HG02973 (cell line): ENCODE results near the gene SLC6A9.
A peak's percentile ranks its signal among the peaks of the same experiment; 100 is the strongest.

Source experiments
- ATAC-seq: cut with Tn5 transposase; IDR thresholded peaks from one replicate; pipeline ENCODE4 v1.9.1; 2021; ENCODE audit warnings: moderate library complexity; ENCODE audit not compliant: unreplicated experiment

SLC6A9 gene

GRCh38 chr1:43971336-43971980 is 59.8 kb downstream of the SLC6A9 start:
- no peak for ATAC-seq

- ATAC-seq, result no peak
Measured at GRCh38 chr1:43970911-43971310, 60.4 kb downstream of the SLC6A9 start.

- ATAC-seq, result no peak
Measured at GRCh38 chr1:43970502-43970901, 60.8 kb downstream of the SLC6A9 start.

DNA sequence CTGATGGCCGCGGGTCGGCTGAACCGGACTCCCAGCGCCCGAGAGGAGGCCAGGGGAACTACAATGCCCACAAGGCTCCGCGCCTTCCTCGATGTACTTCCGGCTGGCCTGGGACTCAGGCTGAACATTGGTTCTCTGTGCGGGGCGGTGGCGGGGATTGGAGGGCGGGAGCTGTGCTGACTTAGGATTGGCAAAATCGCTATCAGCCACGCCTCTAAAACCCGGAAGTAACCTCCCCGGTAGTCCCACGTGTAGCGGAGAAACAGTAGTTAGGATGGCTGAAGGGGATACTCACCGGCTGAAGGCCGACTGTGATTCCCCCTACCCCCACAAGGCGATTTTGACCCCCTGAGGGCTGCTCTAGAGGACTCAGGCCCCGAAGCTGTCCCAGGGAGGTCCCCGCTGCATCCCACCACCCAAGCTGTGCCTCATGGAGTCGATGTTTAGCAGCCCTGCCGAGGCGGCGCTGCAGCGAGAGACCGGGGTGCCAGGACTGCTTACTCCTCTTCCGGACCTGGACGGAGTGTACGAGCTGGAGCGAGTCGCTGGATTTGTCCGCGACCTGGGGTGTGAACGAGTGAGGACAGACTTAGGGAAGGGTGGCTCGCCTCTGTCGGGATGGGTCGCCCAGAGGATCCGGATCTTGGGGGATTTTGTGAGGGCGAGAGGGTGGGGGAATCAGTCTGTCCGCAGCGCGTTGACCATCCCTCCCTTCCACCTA is 61.4 kb downstream of the SLC6A9 start, which contains the start of gene DPH2:
DPH2 (plus strand) TSS at position 265 of the 721 bp plus-strand sequence; CDS start at position 431, 166 bp downstream.
- ATAC-seq, result peak; percentile 68

- ATAC-seq, result no peak
Measured at GRCh38 chr1:43969416-43969745, 61.9 kb downstream of the SLC6A9 start.

GRCh38 chr1:43968348-43968948 is 62.8 kb downstream of the SLC6A9 start:
- ATAC-seq, result no peak

DNA sequence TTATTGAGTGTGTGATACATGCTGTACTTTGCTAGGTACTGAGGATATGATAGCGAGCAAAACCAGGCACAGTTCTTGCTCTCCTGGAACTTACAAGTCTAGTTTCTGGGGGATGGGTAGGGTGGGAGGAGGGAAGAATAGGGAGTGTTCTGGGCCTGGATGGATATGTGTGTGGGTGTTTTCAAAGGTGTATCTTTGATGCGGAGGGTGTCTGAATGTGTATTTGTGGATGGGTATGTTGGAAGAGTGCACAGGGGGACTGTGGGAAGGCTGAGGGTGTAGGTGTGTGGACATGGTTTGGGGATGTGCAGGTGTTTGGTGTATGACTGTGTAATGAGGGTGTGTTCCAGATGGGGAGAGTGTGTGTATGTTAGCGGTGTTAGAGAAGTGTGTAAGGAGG is 65.9 kb downstream of the SLC6A9 start:
- no peak for ATAC-seq

DNA sequence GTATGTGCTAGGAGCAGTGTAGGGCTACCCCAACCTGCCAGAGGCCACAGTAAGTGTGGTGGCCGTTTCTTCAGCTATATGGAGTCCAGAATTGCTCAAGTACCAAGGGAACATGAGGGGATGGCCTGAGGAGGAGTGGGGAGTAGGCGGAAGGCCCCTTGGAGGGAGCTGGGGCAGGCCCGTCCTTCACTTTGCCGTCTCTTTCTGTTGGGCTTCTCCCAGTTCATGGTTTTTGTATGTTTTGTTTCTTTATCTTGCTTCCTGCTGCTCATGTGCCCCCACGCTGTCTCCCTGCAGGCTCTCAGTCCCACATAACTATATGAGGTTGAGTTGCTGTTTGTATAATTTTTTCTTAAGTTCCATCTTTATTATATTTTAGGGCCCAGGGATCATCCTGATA is 67.4 kb downstream of the SLC6A9 start:
- ATAC-seq, result no peak

- ATAC-seq, result no peak
Measured at GRCh38 chr1:43963006-43963405, 68.3 kb downstream of the SLC6A9 start.

- ATAC-seq, result no peak
Measured at GRCh38 chr1:43962324-43962723, 68.9 kb downstream of the SLC6A9 start.

DNA sequence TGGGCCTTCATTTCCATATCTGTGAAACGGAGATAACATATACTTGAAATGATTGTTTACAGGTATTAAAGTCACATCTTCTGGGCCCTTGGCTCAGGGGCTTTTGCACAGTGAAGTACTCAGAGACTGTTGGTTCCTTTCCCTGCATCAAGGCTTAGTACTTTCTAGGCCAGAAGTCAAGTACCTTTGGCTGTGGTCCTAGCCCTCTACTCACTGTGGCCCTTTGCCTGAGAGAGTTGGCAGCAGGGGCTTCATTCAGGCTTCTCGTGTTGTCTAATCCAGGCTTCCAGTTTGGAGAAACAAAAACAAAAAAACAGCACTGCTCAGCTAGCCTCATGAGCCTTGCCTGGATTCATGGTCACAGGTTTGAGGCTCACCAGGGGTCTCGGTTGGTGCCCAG is 69.6 kb downstream of the SLC6A9 start:
- no peak for ATAC-seq

DNA sequence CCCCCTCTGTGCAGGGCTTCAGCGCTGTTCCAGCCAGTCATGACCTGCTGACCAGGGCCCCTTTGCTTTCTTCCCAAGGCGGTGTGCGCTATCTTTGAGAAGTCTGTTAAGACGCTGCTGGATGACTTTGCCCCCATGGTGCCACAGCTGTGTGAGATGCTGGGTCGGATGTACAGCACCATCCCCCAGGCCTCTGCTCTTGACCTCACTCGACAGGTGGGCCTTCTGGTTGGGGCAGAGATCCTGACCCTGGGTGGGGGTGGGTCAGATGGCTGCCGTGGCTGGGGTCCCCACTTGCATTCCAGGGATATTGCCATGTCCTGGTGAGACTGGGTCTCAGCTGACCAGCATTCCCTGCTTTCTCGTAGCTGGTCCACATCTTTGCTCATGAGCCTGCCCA is 70.5 kb downstream of the SLC6A9 start:
- no peak for ATAC-seq

- ATAC-seq, result no peak
Measured at GRCh38 chr1:43958351-43959255, 72.7 kb downstream of the SLC6A9 start.

- no peak for ATAC-seq
Measured at GRCh38 chr1:43957407-43958040, 73.7 kb downstream of the SLC6A9 start.

DNA sequence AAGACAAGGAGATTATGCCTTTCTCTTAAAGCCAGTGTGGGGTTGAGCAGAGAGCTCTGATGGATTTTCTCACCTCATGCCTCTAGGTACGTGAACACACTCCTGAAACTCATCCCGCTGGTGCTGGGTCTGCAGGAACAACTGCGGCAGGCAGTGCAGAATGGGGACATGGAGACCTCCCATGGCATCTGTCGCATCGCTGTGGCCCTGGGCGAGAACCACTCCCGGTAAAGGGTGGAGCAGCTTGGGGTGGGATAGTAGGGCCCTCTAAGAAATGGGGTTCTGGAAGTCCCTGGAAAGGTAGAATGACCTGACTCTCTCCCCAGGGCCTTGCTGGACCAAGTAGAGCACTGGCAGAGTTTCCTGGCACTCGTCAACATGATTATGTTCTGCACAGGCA is 75.0 kb downstream of the SLC6A9 start:
- ATAC-seq, result no peak

DNA sequence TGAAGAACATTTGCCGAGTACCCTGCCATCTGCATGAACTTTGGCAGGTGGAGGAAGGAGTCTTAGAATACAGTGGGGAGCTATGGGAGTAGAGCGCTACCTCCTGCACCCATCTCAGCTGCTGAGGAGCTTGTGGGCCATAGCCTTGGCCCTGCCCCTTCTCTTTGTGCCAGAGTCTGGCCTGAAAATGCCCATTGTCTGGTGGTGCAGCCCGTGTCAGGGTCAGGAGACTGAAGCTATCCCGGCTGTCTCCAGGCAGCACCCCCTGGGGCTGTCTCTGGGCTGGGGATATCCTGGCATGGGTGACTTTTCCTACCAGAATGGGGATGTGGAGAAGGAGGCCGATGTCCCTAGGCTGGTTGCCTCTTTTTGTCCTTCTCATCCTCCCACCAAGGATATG is 77.2 kb downstream of the SLC6A9 start:
- ATAC-seq, result no peak

GRCh38 chr1:43953361-43953760 is 77.9 kb downstream of the SLC6A9 start:
- no peak for ATAC-seq

GRCh38 chr1:43952731-43953346 is 78.4 kb downstream of the SLC6A9 start:
- ATAC-seq, result no peak

DNA sequence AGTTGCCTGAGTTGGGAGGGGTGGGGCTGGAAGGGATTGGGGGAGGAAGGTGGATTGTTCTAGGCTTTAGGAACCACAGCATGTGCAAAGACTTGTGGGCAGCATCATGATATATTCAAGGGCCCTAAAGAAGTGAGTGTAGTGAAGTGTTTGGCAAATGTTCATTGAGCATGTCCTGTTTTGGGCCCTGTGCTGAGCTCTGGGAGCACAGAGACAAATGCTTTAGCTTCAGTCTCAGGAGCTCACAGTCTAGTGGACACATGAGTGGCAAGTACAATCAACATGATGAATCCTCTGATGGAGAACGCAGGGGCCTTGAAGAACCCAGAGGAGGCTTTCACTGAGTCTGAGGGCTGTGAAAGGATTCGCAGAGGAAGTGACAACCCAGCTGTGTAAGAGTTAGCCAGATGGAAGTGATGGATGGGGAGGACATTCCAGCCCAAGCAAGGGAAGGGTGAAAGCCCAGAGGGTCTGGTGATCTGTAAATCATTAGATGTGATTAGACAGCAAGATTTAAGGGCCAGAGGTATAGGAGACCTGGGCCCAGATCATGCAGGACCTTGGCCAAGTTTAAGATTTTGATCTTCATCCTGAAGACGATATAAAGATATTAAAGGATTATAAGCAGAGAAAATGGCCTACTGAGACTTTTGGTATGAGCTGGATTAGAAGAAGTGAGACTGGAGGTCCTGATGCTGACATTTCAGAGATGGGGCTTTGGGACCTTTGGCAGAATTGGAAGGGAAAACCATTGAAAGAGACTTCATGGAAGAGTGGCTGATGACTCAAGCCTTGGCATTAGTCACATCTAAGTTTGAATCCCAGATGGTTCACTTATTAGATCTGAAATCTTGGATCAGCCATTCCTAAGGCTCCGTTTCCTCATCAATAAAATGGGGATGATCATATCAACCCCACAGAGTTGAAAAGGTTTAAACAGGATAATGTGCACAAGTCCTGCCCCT is 80.0 kb downstream of the SLC6A9 start:
- ATAC-seq, result no peak
